Ascending aorta (tissue), 2 donors: ENCODE results near the gene FHOD3. TPM values are rescaled to one million over a fixed set of nuclear protein-coding genes. Genes with fewer than 3 reads are reported as not detected.

Source experiments
- DNase-seq, 2 donors: peaks; one replicate each; pipeline ENCODE4 v3.0.0-alpha.2; 2019; ENCODE audit warnings: low spot score in 2 of 2
- H3K27ac ChIP-seq, 2 donors: fragments of 200-600 bp; sonication (generic); one replicate each; pipeline ENCODE4 v1.5.1; 2016 to 2017; ENCODE audit warnings: mild to moderate bottlenecking in 1 of 2
- H3K27me3 ChIP-seq: fragments of 200-600 bp; sonication (generic); one replicate; pipeline ENCODE4 v1.5.1; 2017
- H3K36me3 ChIP-seq, 2 donors: fragments of 200-600 bp; sonication (generic); one replicate each; pipeline ENCODE4 v1.5.1; 2016
- H3K4me1 ChIP-seq, 2 donors: fragments of 200-600 bp; sonication (generic); one replicate each; pipeline ENCODE4 v1.5.1; 2016 to 2017; ENCODE audit warnings: mild to moderate bottlenecking in 1 of 2
- H3K4me3 ChIP-seq, 2 donors: fragments of 200-600 bp; sonication (generic); one replicate each; pipeline ENCODE4 v1.5.1; 2016 to 2017; ENCODE audit warnings: mild to moderate bottlenecking in 1 of 2
- H3K9me3 ChIP-seq, 2 donors: fragments of 200-600 bp; sonication (generic); one replicate each; pipeline ENCODE4 v1.5.1; 2016
- CTCF ChIP-seq, 3 experiments: fragments of 200-600 bp in 2 of 3; fragments of 450-650 bp in 1 of 3; sonication (generic) in 2 of 3; IDR thresholded peaks; one replicate each; pipeline ENCODE4 v1.5.1; 2016 to 2019; ENCODE audit warnings: antibody characterized with exemption in 3 of 3, mild to moderate bottlenecking in 1 of 3, moderate library complexity in 1 of 3
- intact Hi-C: fragments of 100-400 bp; cut with DNase I; formaldehyde crosslinking; loops from one replicate; pipeline ENCODE4 v1.15.1; 2023
- total RNA-seq: library from RNA; depleted of rRNA; stranded (reverse); fragments of >200 nt; gene quantifications from one replicate; pipeline ENCODE4 v1.1.0, GENCODE V29; 2016

The FHOD3 gene
- total RNA-seq, 1 donor from 2014 or later, result 12.7 TPM

GRCh38 chr18:36627637-36628036, 330.1 kb downstream of the FHOD3 start:
- no peak for DNase-seq
- intact Hi-C loops, result loop anchor here (5.0 kb wide), 2 partner anchors 45 kb away; no protein-coding TSS in a partner anchor
- Histone ChIP-seq H3K36me3 (peaks cover 0 to 5% of the 10 kb centered on the region in 2 donors), H3K9me3 (no peaks in the 10 kb centered on the region), H3K4me1 (peaks cover 0 to 29% of the 10 kb centered on the region in 2 donors), H3K27ac (peak overlapping the region; percentile 67 to 88), H3K27me3 (no peaks in the 10 kb centered on the region), H3K4me3 (no peak overlapping the region)
- TF ChIP-seq CTCF (IDR thresholded peaks at IDR 0.05), result no peak

DNA sequence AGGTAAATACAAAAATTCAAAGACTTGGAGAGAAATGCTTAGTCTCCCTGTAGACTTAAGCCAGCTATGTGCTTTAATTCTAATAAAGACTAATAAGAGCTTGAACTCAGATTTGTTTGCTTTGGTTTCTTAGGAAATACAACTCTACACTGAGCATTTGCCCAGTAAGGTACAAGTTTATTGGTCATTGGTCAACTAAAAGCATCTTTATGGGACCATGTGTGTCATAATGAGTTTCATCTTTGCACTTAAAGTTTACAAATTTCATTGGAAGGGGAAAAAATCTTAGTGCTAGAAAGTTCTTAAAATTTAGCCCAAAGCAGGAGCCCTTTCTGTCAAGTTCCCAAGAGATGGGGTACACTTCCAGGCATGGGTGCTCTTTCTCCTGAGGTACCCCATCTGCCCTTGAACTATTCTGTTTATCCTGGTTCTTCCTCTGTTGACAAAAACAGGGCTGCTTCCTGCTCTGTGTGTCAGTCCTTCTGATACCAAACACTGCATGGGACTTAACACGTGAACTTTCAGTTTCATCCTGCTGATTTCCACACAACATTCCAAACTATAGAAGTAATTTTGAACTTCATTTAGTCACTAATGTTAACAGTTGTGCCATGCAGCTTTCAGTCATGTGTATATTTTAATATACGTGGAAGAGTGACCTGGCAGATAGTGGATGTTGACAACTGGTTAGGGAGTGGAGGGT, 331.1 kb downstream of the FHOD3 start:
- H3K4me1 ChIP-seq, result peaks cover 0 to 22% of the 10 kb centered on the region in 2 donors
- H3K36me3 ChIP-seq, result peaks cover 0 to 5% of the 10 kb centered on the region in 2 donors
- H3K27me3 ChIP-seq, result no peaks in the 10 kb centered on the region
- peak overlapping the region in 1 of 2 donors; percentile 29 for H3K4me3 ChIP-seq
- no peaks in the 10 kb centered on the region for H3K9me3 ChIP-seq
- H3K27ac ChIP-seq, result peak overlapping the region; percentile 67 to 88
- intact Hi-C loops, result loop anchor here (1.0 to 5.0 kb wide), 3 partner anchors 26 to 46 kb away; no protein-coding TSS in a partner anchor
- TF ChIP-seq CTCF (IDR thresholded peaks at IDR 0.05), result no peak
- DNase-seq, result no peak

DNA sequence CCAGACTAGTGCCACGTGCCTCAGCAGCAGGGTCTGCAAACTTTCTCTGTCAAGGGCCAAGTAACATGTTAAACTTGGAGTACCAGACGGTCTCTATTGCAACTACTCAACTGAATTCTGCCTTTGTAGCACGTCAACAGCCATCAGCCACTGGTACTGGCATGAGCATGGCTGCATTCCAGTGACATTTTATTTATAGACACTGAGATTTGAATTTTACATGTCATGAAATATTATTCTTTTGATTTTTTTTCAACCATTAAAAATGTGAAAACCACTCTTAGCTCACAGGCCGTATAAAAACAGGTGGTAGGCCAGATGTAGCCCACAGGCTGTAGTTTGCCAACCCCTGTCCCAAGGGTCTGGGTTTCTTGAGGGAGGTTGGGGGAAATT, 331.6 kb downstream of the FHOD3 start:
- intact Hi-C loops, result loop anchor here (1.0 to 5.0 kb wide), 3 partner anchors 25 to 47 kb away; no protein-coding TSS in a partner anchor
- no peaks in the 10 kb centered on the region for H3K9me3 ChIP-seq
- H3K36me3 ChIP-seq, result peaks cover 0 to 5% of the 10 kb centered on the region in 2 donors
- H3K27me3 ChIP-seq, result no peaks in the 10 kb centered on the region
- peak in 1 of 2 donors; percentile 70 for DNase-seq
- peak overlapping the region; percentile 67 to 88 for H3K27ac ChIP-seq
- TF ChIP-seq CTCF (IDR thresholded peaks at IDR 0.05), result no peak
- H3K4me3 ChIP-seq, result peak overlapping the region in 1 of 2 donors; percentile 29
- H3K4me1 ChIP-seq, result peaks cover 0 to 19% of the 10 kb centered on the region in 2 donors

DNA sequence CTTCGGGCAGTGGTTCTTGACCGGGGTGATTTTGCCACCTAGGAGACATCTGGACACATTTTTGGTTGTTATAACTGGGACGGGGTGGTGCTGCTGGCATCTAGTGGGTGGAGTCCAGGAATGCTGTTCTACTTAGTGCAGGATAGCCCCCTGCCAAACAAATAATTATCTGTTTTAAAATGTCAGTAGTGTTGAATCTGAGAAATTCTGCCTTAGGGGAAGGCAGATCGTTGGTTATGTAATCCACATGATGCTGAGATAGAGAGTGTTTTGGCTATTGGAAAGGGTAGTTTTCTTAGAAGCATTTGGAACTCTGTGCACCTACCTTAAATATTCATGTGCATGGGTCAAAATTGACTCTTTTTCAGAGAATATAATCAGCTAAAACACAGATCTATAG, 332.3 kb downstream of the FHOD3 start:
- H3K36me3 ChIP-seq, result peaks cover 0 to 5% of the 10 kb centered on the region in 2 donors
- H3K27ac ChIP-seq, result peak overlapping the region; percentile 67 to 88
- DNase-seq, result no peak
- intact Hi-C loops, result loop anchor here (1.0 to 5.0 kb wide), 3 partner anchors 24 to 48 kb away; no protein-coding TSS in a partner anchor
- peaks cover 0 to 19% of the 10 kb centered on the region in 2 donors for H3K4me1 ChIP-seq
- no peaks in the 10 kb centered on the region for H3K27me3 ChIP-seq
- no peak for TF ChIP-seq CTCF (IDR thresholded peaks at IDR 0.05)
- H3K4me3 ChIP-seq, result no peak overlapping the region
- H3K9me3 ChIP-seq, result no peaks in the 10 kb centered on the region

GRCh38 chr18:36630917-36631316, 333.4 kb downstream of the FHOD3 start:
- DNase-seq, result no peak
- intact Hi-C loops, result no loop called here
- H3K9me3 ChIP-seq, result no peaks in the 10 kb centered on the region
- H3K4me3 ChIP-seq, result no peak overlapping the region
- TF ChIP-seq CTCF (IDR thresholded peaks at IDR 0.05), result no peak
- no peaks in the 10 kb centered on the region for H3K27me3 ChIP-seq
- H3K36me3 ChIP-seq, result no peaks in the 10 kb centered on the region
- H3K4me1 ChIP-seq, result peaks cover 0 to 19% of the 10 kb centered on the region in 2 donors
- peak overlapping the region in 1 of 2 donors; percentile 2 for H3K27ac ChIP-seq
